OCI-LY3 (cell line): ENCODE measurements around the gene RORC.

ENCODE experiments used
- EZH2phosphoT487 ChIP-seq: fragments of 200-600 bp; shearing (Covaris generic); IDR thresholded peaks from 2 replicates; pipeline ENCODE4 v1.6.1; 2018; ENCODE audit warnings: antibody characterized with exemption, mixed run types, low read depth
- TF ChIP-seq, protein P1 (sequence below): fragments of 200-600, 300-600 bp; sonication (generic); IDR thresholded peaks from 2 replicates; pipeline ENCODE4 v1.5.1; 2014; ENCODE audit warnings: antibody characterized with exemption, low read length, low read depth

DNA sequence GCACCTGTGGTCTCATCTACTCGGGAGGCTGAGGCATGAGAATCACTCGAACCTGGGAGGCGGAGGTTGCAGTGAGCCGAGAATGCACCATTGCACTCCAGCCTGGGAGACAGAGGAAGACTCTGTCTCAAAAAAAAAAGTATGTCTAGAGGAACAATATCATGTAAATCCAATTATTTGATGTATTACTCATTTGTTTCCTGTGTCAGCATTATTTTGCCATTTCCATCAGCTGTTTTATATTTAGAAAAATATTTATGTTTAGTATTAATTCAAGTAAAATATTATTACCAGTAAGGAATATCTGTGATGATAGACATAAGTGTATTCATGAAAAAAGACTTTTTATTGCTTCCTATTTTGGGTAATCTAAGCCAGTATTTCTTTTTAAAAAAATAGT, 54.3 kb downstream of the RORC start:
- TF ChIP-seq, protein P1, sequence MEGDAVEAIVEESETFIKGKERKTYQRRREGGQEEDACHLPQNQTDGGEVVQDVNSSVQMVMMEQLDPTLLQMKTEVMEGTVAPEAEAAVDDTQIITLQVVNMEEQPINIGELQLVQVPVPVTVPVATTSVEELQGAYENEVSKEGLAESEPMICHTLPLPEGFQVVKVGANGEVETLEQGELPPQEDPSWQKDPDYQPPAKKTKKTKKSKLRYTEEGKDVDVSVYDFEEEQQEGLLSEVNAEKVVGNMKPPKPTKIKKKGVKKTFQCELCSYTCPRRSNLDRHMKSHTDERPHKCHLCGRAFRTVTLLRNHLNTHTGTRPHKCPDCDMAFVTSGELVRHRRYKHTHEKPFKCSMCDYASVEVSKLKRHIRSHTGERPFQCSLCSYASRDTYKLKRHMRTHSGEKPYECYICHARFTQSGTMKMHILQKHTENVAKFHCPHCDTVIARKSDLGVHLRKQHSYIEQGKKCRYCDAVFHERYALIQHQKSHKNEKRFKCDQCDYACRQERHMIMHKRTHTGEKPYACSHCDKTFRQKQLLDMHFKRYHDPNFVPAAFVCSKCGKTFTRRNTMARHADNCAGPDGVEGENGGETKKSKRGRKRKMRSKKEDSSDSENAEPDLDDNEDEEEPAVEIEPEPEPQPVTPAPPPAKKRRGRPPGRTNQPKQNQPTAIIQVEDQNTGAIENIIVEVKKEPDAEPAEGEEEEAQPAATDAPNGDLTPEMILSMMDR, result no peak
- no peak for TF ChIP-seq EZH2phosphoT487
